HG03575 (cell line): ENCODE data around the gene PGGHG.

ENCODE experiments used
- ATAC-seq: cut with Tn5 transposase; IDR thresholded peaks from one replicate; pipeline ENCODE4 v1.9.1; 2021; ENCODE audit not compliant: unreplicated experiment, insufficient number of reproducible peaks, low FRiP score; ENCODE audit errors: extremely low read depth

The PGGHG gene

DNA sequence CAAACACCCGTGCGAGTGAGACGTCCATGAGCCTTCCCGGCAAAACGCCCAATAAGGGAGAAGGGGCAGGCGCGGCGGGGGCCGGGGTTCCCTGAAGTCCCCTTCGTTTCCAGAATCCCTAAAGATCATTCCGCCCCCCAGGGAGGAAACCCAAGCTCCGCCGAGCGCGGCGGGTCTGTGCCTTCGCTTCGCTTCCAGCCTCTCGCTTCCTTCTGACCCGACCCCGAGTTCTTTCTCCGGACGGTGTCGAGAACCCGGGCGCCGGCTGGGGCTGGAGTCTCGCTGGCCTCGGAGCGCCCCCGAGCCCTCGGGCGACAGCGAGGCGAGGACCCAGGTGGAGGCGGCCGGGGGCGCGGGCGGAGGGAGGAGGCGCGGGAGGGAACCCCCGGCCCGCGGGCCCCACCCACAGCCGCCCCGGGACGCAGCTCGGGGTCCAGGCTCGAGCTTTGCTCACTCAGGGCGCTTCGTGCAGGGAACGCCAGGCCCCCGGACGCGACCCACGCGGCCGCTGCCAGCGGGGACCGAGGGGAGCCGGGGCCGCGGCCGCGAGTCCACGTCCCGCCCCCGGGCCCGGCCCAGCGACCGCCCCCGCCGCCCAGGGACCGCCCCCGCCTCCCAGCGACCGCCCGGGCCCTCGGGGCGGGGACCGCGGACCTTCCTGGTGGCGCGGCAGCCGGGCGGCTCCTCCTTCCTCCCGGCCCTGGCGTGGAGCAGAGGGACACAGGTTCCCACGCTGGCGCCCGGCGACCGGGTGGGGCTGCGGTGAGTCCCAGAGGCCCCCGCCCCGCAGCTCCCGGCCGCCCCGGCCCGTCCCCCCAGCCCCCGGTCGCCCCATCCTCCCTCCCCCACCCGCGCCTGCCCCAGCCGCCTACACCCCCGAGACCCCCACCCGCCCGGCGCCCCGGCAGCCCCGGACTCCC is at the start of gene PGGHG:
Gene PGGHG, plus strand, starts transcription at position 649 of the 920 bp plus-strand sequence. CDS start 691 bp downstream, outside the sequence.
- ATAC-seq, result no peak

DNA sequence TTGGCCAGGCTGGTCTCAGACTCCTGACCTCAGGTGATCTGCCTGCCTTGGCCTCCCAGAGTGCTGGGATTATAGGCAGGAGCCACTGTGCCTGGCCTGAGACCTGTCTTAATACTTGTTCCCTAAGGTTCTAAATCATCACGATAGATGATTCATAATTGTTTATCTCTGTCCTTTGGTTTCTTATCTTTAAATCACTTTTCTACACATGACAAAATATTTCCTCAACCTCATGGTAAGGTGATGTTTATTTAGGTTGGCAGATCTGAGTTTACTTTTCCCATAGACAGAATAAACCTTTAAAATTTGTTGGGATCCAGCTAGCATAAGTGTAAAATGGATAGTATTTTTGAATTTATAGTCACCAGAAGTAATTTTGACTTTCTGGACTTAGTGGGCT is 48.6 kb upstream of the PGGHG start:
- no peak for ATAC-seq

DNA sequence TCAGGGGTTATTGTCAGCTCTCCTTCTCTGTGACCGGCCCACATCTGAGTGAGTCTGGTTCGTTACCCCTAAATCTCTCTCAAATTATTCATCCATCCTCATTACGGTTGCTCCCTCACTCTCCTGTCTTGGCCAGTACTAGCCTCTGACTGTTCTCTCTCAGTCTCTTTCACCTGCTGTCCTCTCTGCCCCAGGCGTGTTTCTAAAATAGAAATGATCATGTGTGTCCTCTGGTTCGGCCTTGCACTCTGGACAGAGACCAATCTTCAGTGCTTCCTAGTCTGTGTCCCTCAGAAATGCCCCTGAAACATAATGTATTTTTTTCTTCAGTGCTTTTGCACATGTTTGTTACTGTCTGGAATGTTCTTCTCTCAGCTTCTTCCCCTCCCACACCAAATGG is 47.3 kb upstream of the PGGHG start:
- ATAC-seq, result no peak

DNA sequence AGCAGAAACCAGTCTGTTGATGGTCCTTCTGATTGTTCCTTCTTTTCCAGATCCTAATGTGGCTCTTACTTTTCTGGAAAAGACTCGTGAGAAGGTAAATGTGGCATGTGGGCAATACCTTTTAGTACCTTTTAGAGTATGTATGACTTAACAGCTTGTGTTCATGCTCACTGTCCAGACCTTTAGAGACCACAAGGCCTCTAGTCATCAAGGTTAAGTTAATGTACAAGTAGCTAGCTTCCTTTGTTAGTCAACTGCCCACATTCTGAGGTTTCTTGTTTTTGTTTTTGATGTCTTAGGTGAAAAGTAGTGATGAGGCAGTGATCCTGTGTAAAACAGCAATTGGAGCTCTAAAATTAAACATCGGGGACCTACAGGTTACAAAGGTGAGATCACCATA is 44.5 kb upstream of the PGGHG start:
- ATAC-seq, result no peak

DNA sequence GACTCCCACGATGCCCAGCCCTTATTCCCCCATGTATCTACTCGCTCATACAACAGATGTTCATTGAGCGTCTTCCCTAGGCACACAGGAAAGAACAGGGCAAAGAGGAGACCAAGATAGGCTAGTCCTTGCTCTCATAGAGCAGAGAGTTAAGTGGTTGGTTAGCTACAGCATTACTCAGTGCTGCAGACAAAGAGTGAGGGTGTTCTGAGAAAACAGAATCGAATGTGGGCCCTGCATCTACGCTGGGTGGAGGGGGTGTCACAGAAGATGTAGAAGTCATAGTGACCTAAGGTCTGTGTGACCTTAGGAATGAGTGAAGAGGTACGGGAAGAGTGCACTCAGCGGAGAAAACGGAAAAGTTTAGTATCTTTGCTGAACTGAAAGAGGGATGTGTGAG is 39.9 kb upstream of the PGGHG start:
- no peak for ATAC-seq

DNA sequence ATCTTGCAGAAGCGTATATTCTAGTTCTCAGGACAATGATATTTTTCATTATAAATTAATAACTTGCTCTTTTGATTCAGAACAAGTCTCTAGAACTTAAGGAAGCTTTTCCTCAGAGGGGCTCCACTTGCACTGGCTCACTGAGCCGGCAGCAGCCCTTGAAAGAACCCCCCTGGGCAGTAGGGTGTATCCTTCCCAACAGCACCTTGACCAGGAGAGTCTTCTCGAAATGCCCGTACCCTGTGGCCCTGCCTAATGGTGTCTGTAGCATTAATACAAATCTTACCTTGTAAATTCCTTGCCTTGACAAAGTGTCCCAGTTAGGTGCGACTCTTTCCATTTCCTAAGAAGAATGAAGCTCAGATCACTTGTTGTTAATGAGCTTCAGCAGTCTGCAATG is 38.7 kb upstream of the PGGHG start:
- ATAC-seq, result no peak

DNA sequence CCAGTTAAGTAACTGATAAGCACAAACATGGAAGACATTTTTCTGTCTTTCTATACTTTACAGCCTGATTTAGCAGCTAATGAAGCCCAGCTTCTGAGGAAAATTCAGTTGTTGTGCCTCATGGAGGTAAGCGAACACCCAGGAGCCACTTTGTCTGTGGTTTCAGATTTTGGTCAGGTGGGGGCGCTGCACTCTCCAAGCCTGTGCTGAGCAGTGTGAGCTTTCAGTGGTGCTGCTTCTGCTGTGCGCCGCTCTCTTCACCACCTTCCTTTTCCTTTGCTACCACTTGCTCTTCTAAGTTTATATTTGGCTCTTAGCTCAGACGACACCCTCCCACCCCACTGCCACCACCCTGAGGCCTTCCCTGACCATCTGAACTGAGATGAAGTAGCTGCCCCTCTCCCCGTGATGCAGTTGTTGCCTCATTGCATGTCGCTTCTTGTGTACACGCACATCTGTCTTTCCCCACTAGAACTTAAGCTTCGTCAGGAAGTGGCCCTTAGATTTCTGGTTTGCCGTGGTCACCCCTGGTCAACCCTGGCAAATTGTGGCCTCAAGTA is 38.1 kb upstream of the PGGHG start:
- no peak for ATAC-seq

DNA sequence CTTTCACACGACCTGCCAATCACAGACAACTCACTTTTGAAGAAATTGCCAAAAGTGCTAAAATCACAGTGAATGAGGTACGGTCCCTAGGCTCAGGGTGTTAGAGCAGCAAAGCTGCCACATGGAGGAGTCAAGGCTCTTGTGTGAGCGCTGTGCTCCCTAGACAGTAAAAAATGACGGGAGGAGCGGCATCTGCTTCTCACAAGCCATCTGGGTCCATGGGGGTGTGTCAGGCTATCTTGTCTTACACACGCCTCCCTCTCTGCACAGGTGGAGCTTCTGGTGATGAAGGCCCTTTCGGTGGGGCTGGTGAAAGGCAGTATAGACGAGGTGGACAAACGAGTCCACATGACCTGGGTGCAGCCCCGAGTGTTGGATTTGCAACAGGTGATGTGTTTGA is 37.4 kb upstream of the PGGHG start:
- ATAC-seq, result no peak

DNA sequence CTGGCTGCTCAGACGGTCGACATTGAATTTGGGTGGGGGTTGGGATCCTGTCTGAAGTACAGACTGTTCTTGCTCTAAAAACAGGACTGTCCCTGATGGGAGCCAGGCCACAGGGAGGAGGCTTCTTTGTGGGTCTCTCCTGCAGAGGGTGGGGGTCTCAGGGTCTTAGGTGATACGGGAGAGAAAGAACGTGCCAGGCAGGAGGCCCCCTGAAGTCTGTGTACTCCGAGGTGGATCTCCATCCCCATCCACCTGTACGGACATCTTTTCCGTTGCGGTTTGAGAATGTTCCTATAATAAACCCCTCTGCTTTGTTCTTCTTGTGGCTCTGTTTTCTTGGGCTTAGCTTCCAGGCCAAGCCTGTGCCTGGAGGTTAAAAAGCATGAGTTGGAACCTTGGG is 36.3 kb upstream of the PGGHG start:
- ATAC-seq, result no peak

DNA sequence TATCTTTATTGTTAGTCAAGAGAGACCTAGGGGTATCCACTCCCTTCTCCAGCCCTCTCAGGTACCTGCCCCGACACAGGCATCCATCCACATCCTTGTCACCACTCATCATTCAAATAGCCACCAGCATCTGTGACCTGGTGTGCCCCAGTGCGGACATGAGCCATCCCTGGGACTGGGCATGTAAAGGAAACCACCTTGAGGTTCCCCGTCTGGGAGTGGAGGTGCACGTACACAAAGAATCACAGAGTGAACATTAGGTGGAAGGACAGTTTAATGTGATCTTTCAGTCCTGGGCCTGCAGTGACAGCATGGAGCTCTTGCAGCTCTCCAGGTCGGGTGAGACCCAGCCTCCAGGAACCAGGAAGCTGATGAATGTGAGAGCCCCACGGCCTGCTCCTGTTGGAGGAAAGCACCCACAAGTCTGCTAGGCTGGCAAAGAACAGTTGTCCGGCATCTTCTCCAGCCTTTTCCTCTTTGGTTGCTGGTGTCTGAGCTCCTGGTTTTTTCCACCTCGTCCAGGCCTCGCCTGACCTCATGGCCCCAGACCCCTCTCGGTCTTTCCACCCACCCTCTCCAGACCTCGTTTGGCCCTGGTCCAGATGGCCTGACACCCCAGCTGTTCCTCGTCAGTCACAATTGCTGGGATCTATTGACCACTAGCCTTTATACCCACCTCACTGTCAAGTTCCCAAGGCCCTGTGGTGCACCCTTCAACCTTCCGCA is 35.6 kb upstream of the PGGHG start:
- ATAC-seq, result no peak

DNA sequence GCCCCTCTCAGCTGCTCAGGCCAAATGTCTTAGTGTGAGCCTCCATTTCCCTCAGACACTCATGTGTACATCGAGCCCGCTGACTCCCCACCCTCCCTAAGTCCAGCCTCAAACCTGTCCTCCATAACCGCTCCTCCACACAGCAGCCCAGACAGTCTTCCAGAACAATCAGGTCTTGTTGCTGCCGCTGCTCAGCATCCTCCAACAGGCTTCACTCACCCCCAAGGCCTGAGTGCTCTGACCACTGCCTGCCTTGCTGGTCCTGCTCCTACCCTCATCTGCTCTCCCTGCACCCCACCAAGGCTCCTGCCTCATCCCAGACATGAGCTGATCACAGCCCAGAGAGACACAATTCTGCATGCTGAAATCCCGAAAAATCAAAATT is 35.0 kb upstream of the PGGHG start:
- ATAC-seq, result no peak

DNA sequence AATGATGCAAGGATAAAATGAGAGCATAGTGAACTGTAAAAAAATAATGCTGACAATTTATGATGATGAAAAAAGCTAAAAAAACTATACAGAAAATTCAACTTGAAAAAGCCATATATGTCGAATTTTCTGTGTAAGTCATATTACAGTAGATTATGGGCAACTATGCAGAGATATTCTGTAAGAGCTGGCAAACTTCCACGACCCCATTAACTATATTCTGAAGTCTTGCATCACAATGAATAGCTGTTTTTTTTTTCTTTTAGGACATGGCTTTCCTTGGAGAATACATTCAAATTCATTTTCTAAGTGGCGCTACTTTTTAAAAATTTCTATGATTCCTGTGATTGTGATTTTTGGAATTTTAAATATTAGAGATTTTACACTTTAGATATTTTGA is 33.8 kb upstream of the PGGHG start:
- no peak for ATAC-seq

DNA sequence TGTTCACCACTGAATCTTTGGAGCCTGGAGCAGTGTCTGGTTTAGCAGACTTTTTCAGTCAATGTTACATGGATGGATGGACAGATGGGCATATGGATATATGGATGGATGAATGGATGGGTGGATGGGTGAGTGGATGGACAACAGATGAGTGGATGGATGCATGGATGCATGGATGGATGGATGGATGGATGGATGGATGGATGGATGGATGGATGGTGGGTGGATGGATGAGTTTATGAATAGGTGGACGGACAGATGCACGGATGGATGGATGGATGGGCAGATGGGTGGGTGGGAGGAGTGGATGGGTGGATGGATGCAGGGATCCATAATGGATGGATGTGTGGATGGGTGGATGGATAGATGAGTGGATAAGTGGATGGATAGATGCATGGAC is 33.1 kb upstream of the PGGHG start:
- no peak for ATAC-seq

DNA sequence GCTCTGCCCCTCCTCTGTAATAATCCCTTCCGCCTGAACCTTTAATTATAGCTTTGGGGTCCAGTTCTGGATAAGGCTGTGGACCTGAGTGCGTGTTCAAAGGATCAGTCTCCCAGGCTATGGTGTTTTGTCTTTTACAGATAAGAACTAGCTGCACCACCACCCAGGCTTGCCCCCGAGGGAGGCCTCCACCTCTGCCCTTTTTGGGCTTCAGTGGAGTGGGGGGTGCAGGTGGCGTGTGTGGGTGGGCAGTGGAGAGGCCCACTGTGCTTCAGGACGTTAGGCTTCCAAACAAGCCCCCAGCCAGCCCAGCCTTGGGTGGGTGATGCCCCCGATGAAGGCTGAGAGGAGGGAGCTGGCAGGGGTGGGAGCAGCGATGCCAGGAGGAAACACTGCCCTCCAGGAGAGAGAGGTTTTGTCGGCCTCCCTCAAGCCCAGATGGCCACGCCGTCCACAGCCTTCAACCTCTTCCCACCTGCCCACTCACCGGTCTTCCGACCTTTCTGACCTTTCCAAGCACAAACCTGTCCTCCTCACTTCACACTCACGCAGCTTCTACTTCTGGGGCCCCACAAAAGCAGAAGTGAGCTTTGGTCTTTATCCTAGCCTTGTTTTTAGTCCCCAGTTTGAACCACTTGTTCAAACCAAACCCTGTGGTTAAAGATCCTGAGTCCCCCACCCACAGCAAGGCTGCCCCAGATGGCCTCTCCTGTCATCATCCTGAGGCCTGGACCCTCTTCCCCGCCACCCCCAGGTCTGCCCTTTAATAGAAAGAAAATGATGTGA is 31.8 kb upstream of the PGGHG start:
- ATAC-seq, result no peak

DNA sequence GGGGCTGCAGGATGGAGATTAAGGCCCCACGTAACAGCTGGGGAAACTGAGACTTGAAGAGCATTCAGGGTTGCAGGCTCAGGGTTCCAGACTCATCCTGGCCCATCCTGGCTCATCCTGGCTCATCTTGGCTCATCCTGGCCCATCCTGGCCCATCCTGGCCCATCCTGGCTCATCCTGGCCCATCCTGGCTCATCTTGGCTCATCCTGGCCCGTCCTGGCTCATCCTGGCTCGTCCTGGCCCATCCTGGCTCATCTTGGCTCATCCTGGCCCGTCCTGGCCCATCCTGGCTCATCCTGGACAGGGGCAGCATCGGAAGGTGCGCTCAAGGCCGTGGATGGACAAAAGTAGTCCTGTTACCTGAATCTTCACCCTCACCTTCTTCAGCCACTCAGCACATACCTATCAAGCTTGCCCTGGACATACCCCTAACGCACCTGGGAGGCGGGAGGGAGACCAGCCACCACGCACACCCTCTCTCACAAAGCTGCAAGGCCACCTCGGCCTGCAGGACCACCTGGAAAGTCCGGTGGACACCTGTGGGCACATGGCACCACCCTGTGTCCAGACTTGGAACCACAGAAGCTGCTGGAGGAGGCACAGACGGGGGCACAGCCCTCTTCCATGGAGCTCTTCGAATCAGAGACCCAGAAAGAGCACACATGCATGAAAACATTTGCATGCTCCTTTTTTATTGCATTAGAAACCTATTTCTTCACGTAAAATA is 31.0 kb upstream of the PGGHG start:
- ATAC-seq, result no peak

DNA sequence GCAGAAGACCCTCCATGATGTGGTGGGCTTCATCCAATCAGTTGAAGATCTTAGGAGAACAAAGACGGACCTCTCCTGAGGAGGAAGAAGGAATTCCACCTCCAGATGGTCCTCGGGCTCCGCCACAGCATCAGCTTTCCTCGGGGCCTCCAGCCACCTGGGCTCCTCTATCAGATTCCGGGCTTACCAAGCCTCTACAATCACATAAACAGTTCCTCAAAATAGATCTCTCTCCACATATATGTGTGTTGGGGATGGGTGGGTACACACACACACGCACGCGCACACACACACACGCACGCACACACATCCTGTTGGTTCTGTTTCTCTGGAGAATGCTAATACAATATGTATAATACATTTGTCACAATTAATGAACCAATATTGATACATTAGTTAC is 29.5 kb upstream of the PGGHG start:
- ATAC-seq, result no peak

DNA sequence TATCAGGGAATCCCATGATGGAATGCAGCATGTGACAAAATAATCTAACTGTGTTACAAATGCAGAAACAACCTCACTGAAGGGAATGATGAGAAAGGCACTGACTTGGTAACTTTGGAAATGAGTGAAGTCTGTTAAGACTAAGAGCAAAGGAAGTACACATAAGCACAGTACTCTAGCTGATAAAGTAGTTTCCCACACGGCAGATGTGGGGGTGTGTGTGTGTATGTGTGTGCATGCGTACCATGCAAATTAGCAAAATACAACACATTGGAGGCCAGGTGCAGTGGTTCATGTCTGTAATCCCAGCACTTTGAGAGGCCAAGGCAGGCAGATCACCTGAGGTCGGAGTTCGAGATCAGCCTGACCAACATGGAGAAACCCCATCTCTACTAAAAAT is 27.3 kb upstream of the PGGHG start:
- ATAC-seq, result no peak

DNA sequence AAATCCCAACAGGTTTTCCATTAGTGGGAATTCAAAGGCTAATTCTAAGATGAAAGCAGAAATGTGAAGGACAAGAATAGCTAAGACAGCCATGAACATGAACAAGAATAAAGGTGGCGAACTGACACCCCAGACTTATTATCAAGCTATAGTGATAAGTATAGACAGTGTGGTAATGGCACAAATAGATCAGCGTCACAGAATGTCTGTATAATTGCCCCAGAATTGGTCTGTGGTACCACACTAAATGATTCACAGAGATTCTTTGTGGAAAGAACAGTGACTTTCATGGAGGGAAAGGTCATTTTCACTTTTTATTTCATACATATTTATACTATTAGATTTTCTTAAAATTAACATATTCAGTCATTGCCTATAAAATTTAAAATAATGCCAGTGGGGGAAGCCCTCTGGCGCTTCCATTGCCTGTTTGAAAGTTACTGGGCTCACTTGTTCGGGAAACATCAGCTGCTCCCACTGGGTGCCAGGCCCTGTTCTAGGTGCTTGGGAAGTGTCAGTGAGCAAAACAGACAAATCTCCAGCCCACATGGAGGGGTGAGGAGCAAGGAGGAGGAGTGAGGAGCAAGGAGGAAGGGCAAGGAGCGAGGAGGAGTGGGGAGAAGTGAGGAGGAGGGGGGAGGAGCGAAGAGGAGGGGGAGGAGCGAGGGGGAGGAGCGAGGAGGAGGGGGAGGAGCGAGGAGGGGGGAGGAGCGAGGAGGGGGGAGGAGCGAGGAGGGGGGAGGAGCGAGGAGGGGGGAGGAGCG is 22.1 kb upstream of the PGGHG start:
- no peak for ATAC-seq
